NCI-H1048 (cell line): ENCODE data around the gene PCBP3.
"Not testable (repeated sequence)": the region's sequence is repeated elsewhere in the genome, so short reads cannot be mapped to it uniquely, and the experiment has no call there.

Source experiments
- DNase-seq: peaks from one replicate; lab custom pipeline; 2025; lab: John Stamatoyannopoulos, UW

The PCBP3 gene

GRCh38 chr21:45808663-45809062, 165.1 kb downstream of the PCBP3 start:
- not testable (repeated sequence) for DNase-seq

GRCh38 chr21:45809421-45809820, 165.9 kb downstream of the PCBP3 start:
- DNase-seq = no peak

GRCh38 chr21:45811136-45811535, 167.6 kb downstream of the PCBP3 start:
- no peak for DNase-seq

GRCh38 chr21:45814210-45814940, 170.8 kb downstream of the PCBP3 start:
- not testable (repeated sequence) for DNase-seq

GRCh38 chr21:45815781-45816180, 172.3 kb downstream of the PCBP3 start:
- not testable (repeated sequence) for DNase-seq

- no peak for DNase-seq
Measured at GRCh38 chr21:45816794-45817193, 173.3 kb downstream of the PCBP3 start.

- DNase-seq = no peak
Measured at GRCh38 chr21:45817345-45817744, 173.8 kb downstream of the PCBP3 start.

GRCh38 chr21:45818276-45818903, 174.9 kb downstream of the PCBP3 start:
- DNase-seq = no peak

GRCh38 chr21:45818904-45819285, 175.4 kb downstream of the PCBP3 start:
- no peak for DNase-seq

GRCh38 chr21:45819478-45820170, 176.1 kb downstream of the PCBP3 start:
- DNase-seq = no peak

- DNase-seq = peak; percentile 63
Measured at GRCh38 chr21:45820171-45821091, 176.9 kb downstream of the PCBP3 start.

- no peak for DNase-seq
Measured at GRCh38 chr21:45821315-45821962, 177.9 kb downstream of the PCBP3 start.

- no peak for DNase-seq
Measured at GRCh38 chr21:45821998-45822397, 178.5 kb downstream of the PCBP3 start.

- no peak for DNase-seq
Measured at GRCh38 chr21:45822429-45823099, 179.0 kb downstream of the PCBP3 start.

GRCh38 chr21:45823100-45823681, 179.7 kb downstream of the PCBP3 start:
- DNase-seq = no peak

GRCh38 chr21:45824546-45825215, 181.2 kb downstream of the PCBP3 start:
- DNase-seq = no peak

GRCh38 chr21:45825219-45825618, 181.7 kb downstream of the PCBP3 start:
- DNase-seq = no peak

GRCh38 chr21:45826676-45827301, 183.3 kb downstream of the PCBP3 start:
- DNase-seq = no peak

- DNase-seq = no peak
Measured at GRCh38 chr21:45827302-45827692, 183.8 kb downstream of the PCBP3 start.
